SU-DHL-6 (cell line): ENCODE results near the gene AEBP1.

Source experiments
- H2AFZ ChIP-seq: fragments of 200-600 bp; sonication (generic); 2 replicates; pipeline ENCODE4 v1.6.1; 2014; ENCODE audit warnings: low read depth, mild to moderate bottlenecking, moderate library complexity, mixed read lengths, antibody characterized with exemption, low read length; ENCODE audit not compliant: severe bottlenecking
- H3F3A ChIP-seq: fragments of 200-600 bp; shearing (Covaris generic); 2 replicates; pipeline ENCODE4 v1.6.0; 2016; ENCODE audit warnings: antibody characterized with exemption, mild to moderate bottlenecking; ENCODE audit not compliant: insufficient read depth
- H3K27ac ChIP-seq: fragments of 200-600 bp; sonication (generic); 2 replicates; pipeline ENCODE4 v1.5.1; 2016; ENCODE audit warnings: low read depth, mild to moderate bottlenecking, low read length, moderate library complexity, mixed read lengths
- H3K27me3 ChIP-seq: fragments of 200-600 bp; sonication (generic), shearing (Covaris generic); 2 replicates; pipeline ENCODE4 v1.6.0; 2014; ENCODE audit warnings: mild to moderate bottlenecking, low read length
- H3K36me3 ChIP-seq: fragments of 200-600 bp; sonication (generic); 2 replicates; pipeline ENCODE4 v1.6.1; 2014; ENCODE audit warnings: mild to moderate bottlenecking, low read length, mixed read lengths
- H3K4me2 ChIP-seq: fragments of 300-600, 200-600 bp; shearing (Covaris generic), sonication (generic); 2 replicates; pipeline ENCODE4 v1.6.0; 2014; ENCODE audit warnings: low read length, low read depth, mild to moderate bottlenecking; ENCODE audit not compliant: poor library complexity, severe bottlenecking
- H3K4me3 ChIP-seq: fragments of 200-600 bp; sonication (generic); 2 replicates; pipeline ENCODE4 v1.5.1; 2014; ENCODE audit warnings: antibody characterized with exemption, low read length, mild to moderate bottlenecking, mixed read lengths; ENCODE audit not compliant: insufficient read depth, poor library complexity, severe bottlenecking
- H3K79me2 ChIP-seq: fragments of 200-600 bp; sonication (generic); 2 replicates; pipeline ENCODE4 v1.6.1; 2014; ENCODE audit warnings: mild to moderate bottlenecking, low read length, moderate library complexity; ENCODE audit not compliant: insufficient read depth
- H3K9ac ChIP-seq: fragments of 200-600 bp; sonication (generic); 2 replicates; pipeline ENCODE4 v1.7.0; 2014; ENCODE audit warnings: mild to moderate bottlenecking, low read length
- H3K9me2 ChIP-seq: fragments of 200-600 bp; sonication (generic); replicated peaks from 2 replicates; pipeline ENCODE4 v1.6.1; 2014; ENCODE audit warnings: low read length; ENCODE audit not compliant: insufficient read depth
- H3K9me3 ChIP-seq: fragments of 200-600 bp; sonication (generic); 2 replicates; pipeline ENCODE4 v1.6.1; 2014; ENCODE audit warnings: low read length, mixed read lengths; ENCODE audit not compliant: insufficient read depth
- H4K20me1 ChIP-seq: fragments of 200-600 bp; sonication (generic); 2 replicates; pipeline ENCODE4 v1.6.1; 2014; ENCODE audit warnings: low read depth, mild to moderate bottlenecking, antibody characterized with exemption, low read length, moderate library complexity, mixed read lengths
- CTCF ChIP-seq: fragments of 200-600 bp; sonication (generic); IDR thresholded peaks from one replicate; pipeline ENCODE4 v1.5.1; 2017; ENCODE audit warnings: antibody characterized with exemption, mild to moderate bottlenecking, low read length, moderate library complexity; ENCODE audit not compliant: insufficient read depth, poor library complexity, severe bottlenecking
- EZH2phosphoT487 ChIP-seq: fragments of 200-600 bp; sonication (generic), shearing (Covaris generic); conservative IDR thresholded peaks from 2 replicates; pipeline ENCODE4 v1.6.1; 2018; ENCODE audit warnings: mild to moderate bottlenecking, antibody characterized with exemption, low read length, moderate library complexity, mixed read lengths

The AEBP1 gene

GRCh38 chr7:44078521-44078920 is 25.6 kb upstream of the AEBP1 start:
- H3K4me3 ChIP-seq, result no peak overlapping the region
- no peaks in the 10 kb centered on the region for H4K20me1 ChIP-seq
- no peaks in the 10 kb centered on the region for H3K9me3 ChIP-seq
- H3K4me2 ChIP-seq, result no peak overlapping the region
- no peaks in the 10 kb centered on the region for H3K36me3 ChIP-seq
- TF ChIP-seq EZH2phosphoT487 (no peak), CTCF (no peak)
- H3K79me2 ChIP-seq, result peaks cover 9% of the 10 kb centered on the region; the same call in 1 of the 2 replicates
- H3K9me2 ChIP-seq, result no peaks in the 10 kb centered on the region
- H3K27ac ChIP-seq, result no peak overlapping the region
- no peak overlapping the region for H2AFZ ChIP-seq
- no peaks in the 10 kb centered on the region for H3K27me3 ChIP-seq
- no peak overlapping the region for H3K9ac ChIP-seq
- H3F3A ChIP-seq, result peaks cover 13% of the 10 kb centered on the region

- no peaks in the 10 kb centered on the region for H4K20me1 ChIP-seq
- H3K9ac ChIP-seq, result no peak overlapping the region
- H3K4me3 ChIP-seq, result no peak overlapping the region
- no peaks in the 10 kb centered on the region for H3K36me3 ChIP-seq
- H3K9me2 ChIP-seq, result no peaks in the 10 kb centered on the region
- no peak overlapping the region for H3K27ac ChIP-seq
- no peaks in the 10 kb centered on the region for H3K9me3 ChIP-seq
- H3K27me3 ChIP-seq, result no peaks in the 10 kb centered on the region
- no peak overlapping the region for H2AFZ ChIP-seq
- TF ChIP-seq EZH2phosphoT487 (no peak), CTCF (no peak)
- no peak overlapping the region for H3K4me2 ChIP-seq
- peaks cover 14% of the 10 kb centered on the region for H3F3A ChIP-seq
- H3K79me2 ChIP-seq, result peaks cover 9% of the 10 kb centered on the region; the same call in 1 of the 2 replicates
These were observed 24.7 kb upstream of the AEBP1 start for GRCh38 chr7:44079331-44080021.

GRCh38 chr7:44080118-44080517 is 24.0 kb upstream of the AEBP1 start:
- Histone ChIP-seq H3K9me3 (no peaks in the 10 kb centered on the region), H3F3A (peaks cover 14% of the 10 kb centered on the region), H3K36me3 (no peaks in the 10 kb centered on the region), H3K9ac (no peak overlapping the region), H3K79me2 (peaks cover 9% of the 10 kb centered on the region; the same call in 1 of the 2 replicates), H3K27me3 (no peaks in the 10 kb centered on the region), H4K20me1 (no peaks in the 10 kb centered on the region), H3K9me2 (no peaks in the 10 kb centered on the region), H3K4me2 (no peak overlapping the region), H2AFZ (no peak overlapping the region), H3K27ac (no peak overlapping the region), H3K4me3 (no peak overlapping the region)
- TF ChIP-seq EZH2phosphoT487 (no peak), CTCF (no peak)
